ENCODE results near the gene ZC2HC1B. TPM values are rescaled to one million over a fixed set of nuclear protein-coding genes. Genes with fewer than 3 reads are reported as not detected.
A peak's percentile ranks its signal among the peaks of the same experiment; 100 is the strongest.

ZC2HC1B gene
- total and polyA plus RNA-seq, 2 donors from 2014 or later: not detected

DNA sequence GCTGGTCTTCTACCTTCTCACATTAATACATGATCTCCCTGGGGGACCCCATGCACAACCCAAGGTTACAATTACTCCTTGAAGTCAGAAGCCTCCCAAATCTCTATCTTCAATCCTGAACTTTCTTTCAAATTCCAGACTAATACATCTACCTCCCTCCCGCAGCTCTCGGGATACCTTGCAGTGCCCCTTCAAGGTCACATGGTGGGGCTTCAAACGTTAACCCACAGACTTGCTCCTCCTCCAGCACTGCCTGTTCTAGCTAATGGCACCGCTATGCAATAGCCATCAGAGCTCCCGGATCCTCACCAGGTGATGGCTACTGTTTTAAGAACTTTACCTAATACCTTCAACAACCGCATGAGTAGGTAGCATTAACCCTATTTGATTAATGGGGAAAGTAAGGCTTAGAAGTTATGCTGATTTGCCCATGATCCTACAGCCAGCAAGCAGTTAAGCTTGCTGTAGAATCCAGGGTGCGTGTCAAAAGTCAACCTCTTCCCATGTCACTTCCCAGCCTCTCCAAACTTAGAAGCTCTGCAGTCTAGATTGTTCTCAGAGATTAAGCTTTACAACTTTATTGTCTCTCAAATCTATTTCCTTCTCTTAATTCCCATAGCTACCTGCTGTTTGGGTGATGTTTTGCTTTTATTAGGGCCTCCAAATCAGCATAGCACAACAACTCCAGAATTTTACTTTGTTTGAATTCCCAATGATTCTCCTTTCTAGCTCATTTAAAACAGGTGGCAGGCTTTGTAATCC is 99.1 kb downstream of the ZC2HC1B start:
- H3K9me3 ChIP-seq (ENCODE audit: control insufficient read depth in 2 of 3, insufficient read depth in 1 of 3, low read length in 3 of 3): no peaks in the 10 kb centered on the region
- H3K27ac ChIP-seq (ENCODE audit: low read depth in 2 of 2, low read length in 2 of 2): no peak overlapping the region
- TF ChIP-seq, protein P1, sequence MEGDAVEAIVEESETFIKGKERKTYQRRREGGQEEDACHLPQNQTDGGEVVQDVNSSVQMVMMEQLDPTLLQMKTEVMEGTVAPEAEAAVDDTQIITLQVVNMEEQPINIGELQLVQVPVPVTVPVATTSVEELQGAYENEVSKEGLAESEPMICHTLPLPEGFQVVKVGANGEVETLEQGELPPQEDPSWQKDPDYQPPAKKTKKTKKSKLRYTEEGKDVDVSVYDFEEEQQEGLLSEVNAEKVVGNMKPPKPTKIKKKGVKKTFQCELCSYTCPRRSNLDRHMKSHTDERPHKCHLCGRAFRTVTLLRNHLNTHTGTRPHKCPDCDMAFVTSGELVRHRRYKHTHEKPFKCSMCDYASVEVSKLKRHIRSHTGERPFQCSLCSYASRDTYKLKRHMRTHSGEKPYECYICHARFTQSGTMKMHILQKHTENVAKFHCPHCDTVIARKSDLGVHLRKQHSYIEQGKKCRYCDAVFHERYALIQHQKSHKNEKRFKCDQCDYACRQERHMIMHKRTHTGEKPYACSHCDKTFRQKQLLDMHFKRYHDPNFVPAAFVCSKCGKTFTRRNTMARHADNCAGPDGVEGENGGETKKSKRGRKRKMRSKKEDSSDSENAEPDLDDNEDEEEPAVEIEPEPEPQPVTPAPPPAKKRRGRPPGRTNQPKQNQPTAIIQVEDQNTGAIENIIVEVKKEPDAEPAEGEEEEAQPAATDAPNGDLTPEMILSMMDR (IDR thresholded peaks at IDR 0.05; ENCODE audit: borderline replicate concordance, extremely low read depth, insufficient read depth): no peak
- no peak for FAIRE-seq
- H3K27me3 ChIP-seq (ENCODE audit: control insufficient read depth, insufficient read depth, low read length): no peaks in the 10 kb centered on the region
- no peak overlapping the region for H3K9ac ChIP-seq (ENCODE audit: low read length in 3 of 3)
- DNase-seq: no peak
- intact Hi-C loops (cut with DNase I): no loop called here
- H3K36me3 ChIP-seq (ENCODE audit: control insufficient read depth in 2 of 3, insufficient read depth in 3 of 3, low read length in 3 of 3): peaks cover 0 to 2% (median 0%) of the 10 kb centered on the region in 3 donors
- peaks cover 0 to 3% (median 0%) of the 10 kb centered on the region in 3 donors for H3K4me1 ChIP-seq (ENCODE audit: control insufficient read depth in 2 of 3, insufficient read depth in 2 of 3, low read depth in 1 of 3, low read length in 3 of 3)
- no peak overlapping the region for H3K4me3 ChIP-seq (ENCODE audit: low read length in 3 of 3)

DNA sequence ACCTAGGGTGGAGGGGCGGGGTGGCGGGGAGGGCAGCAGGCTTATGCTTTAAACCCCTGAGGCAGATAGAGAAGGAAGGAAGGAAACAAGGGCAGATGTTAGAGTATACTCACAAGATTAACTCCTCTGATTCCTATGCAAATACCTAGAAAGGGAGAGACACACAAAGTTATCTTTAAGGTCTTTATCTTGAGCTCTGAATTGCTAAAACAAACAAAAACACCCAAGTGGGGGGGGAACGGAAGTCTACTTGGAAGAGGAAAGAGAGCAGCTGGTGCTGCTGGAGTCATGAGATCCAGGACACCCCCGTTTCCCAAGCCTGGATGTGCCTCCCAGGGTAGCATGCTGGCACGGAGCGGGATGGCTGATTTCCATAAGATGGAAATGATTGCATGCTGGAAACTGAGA is 100.4 kb downstream of the ZC2HC1B start:
- H3K4me1 ChIP-seq (ENCODE audit: control insufficient read depth in 2 of 3, insufficient read depth in 2 of 3, low read depth in 1 of 3, low read length in 3 of 3): peaks cover 0 to 3% (median 0%) of the 10 kb centered on the region in 3 donors

DNA sequence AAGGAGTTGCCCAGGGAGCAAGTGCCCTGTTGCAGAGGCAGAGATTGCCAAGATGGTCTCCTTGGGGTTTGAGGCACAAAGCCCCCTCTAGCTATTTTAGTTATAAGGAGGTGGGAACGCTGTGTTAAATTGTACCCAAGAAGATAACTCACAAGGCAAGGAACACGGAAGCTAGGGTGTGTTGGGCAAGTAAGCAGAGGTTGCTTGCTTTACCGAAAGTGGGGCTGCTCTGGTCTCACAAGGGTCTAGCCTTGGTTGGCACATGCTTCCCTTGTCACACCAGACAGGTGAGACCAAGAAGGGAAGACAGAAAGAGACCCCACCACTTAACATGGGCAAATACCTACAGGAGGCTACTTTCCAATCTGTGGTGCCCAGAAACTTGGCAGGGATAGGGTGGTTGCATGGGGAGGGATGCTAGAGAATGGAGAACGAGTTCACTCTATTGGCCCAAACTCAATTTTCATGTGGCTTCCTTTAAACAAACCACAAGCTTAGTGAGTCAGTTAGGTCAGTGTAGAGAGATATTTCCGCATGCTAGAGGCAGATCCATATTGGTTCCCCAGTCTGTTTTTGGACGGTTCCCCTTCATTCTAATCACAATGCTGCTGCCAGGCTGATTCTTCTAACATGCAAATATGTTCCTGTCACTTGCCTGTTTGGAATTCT is 101.4 kb downstream of the ZC2HC1B start:
- H3K36me3 ChIP-seq (ENCODE audit: control insufficient read depth in 2 of 3, insufficient read depth in 3 of 3, low read length in 3 of 3): no peaks in the 10 kb centered on the region
- no peak for FAIRE-seq
- no peak overlapping the region for H3K9ac ChIP-seq (ENCODE audit: low read length in 3 of 3)
- H3K27me3 ChIP-seq (ENCODE audit: control insufficient read depth, insufficient read depth, low read length): no peaks in the 10 kb centered on the region
- no peaks in the 10 kb centered on the region for H3K9me3 ChIP-seq (ENCODE audit: control insufficient read depth in 2 of 3, insufficient read depth in 1 of 3, low read length in 3 of 3)
- intact Hi-C loops (cut with DNase I): no loop called here
- TF ChIP-seq, protein P1 (IDR thresholded peaks at IDR 0.05; ENCODE audit: borderline replicate concordance, extremely low read depth, insufficient read depth): no peak
- no peak overlapping the region for H3K4me3 ChIP-seq (ENCODE audit: low read length in 3 of 3)
- DNase-seq: no peak
- H3K27ac ChIP-seq (ENCODE audit: low read depth in 2 of 2, low read length in 2 of 2): no peak overlapping the region
- peaks cover 0 to 3% (median 0%) of the 10 kb centered on the region in 3 donors for H3K4me1 ChIP-seq (ENCODE audit: control insufficient read depth in 2 of 3, insufficient read depth in 2 of 3, low read depth in 1 of 3, low read length in 3 of 3)

More for the DNA sequence above, 100.4 kb downstream of the ZC2HC1B start:
- H3K27ac ChIP-seq (ENCODE audit: low read depth in 2 of 2, low read length in 2 of 2): no peak overlapping the region
- intact Hi-C loops (cut with DNase I): no loop called here
- peak in 1 of 5 donors; percentile 63 for DNase-seq
- no peak for FAIRE-seq
- no peaks in the 10 kb centered on the region for H3K9me3 ChIP-seq (ENCODE audit: control insufficient read depth in 2 of 3, insufficient read depth in 1 of 3, low read length in 3 of 3)
- peaks cover 0 to 2% (median 0%) of the 10 kb centered on the region in 3 donors for H3K36me3 ChIP-seq (ENCODE audit: control insufficient read depth in 2 of 3, insufficient read depth in 3 of 3, low read length in 3 of 3)
- H3K4me3 ChIP-seq (ENCODE audit: low read length in 3 of 3): no peak overlapping the region
- TF ChIP-seq, protein P1 (IDR thresholded peaks at IDR 0.05; ENCODE audit: borderline replicate concordance, extremely low read depth, insufficient read depth): no peak
- no peaks in the 10 kb centered on the region for H3K27me3 ChIP-seq (ENCODE audit: control insufficient read depth, insufficient read depth, low read length)
- H3K9ac ChIP-seq (ENCODE audit: low read length in 3 of 3): no peak overlapping the region
